ENCODE results near the gene RALGAPA1.
"Not testable (repeated sequence)": the region's sequence is repeated elsewhere in the genome, so short reads cannot be mapped to it uniquely, and the experiment has no call there.

RALGAPA1 gene

DNA sequence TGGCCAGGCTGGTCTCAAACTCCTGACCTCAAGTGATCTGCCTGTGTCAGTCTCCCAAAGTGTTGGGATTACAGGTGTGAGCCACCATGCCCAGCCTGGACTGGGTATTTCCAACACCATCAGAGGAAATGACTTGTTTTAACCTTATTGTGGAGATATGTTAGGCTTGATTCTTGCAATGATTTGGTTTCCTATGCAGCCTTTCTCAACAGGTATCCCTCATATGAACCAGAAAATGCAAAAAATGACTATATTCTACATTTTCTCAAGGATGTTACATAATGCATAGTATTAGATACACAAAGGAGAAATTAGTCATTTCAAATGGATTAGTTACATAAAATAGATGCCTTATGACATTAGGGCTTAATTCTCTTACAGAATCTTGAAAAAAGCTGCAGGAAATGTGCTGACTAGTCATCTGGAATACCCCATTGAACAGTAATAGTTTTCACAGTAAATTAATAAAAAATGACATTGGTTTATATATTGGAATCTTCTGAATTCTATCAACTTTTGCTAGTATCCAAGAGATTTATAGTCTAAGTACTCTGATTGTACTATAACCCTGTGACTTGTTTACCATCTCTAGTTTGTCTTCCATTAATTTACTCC is 142.6 kb downstream of the RALGAPA1 start:
- H3K4me1 ChIP-seq (ENCODE audit: control insufficient read depth, insufficient read depth, low read length) = no peaks in the 10 kb centered on the region
- no peak overlapping the region for H3K4me3 ChIP-seq (ENCODE audit: low read depth, low read length)
- H3K27me3 ChIP-seq (ENCODE audit: control insufficient read depth, insufficient read depth, low read length) = no peaks in the 10 kb centered on the region
- H3K27ac ChIP-seq (ENCODE audit: low read depth, low read length) = no peak overlapping the region
- peaks cover 4% of the 10 kb centered on the region; the same call in 1 of the 2 replicates for H3K36me3 ChIP-seq (ENCODE audit: control insufficient read depth, insufficient read depth, low read length)
- H3K9me3 ChIP-seq (ENCODE audit: control insufficient read depth, insufficient read depth, low read length) = no peaks in the 10 kb centered on the region
- no peak overlapping the region for H3K9ac ChIP-seq (ENCODE audit: low read depth, low read length)

DNA sequence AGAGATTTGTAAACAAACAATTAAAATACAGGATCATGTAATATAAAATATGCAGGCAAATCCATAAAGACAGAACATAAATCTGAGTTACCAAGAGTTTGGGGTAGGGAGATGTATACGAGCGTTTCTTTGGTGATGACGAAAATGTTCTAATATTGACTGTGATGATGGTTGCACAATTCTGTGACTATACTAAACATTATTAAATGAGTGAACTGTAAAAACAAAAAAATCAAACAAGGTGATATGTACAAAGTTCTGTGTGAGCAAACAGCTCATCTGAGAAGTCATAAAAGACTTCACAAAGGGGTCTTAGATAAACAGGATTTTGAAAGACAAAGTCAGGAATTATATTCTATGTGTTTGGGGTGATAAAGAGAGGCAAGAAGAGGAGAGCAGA is 147.2 kb downstream of the RALGAPA1 start:
- H3K4me3 ChIP-seq (ENCODE audit: low read depth, low read length) = no peak overlapping the region
- no peak overlapping the region for H3K9ac ChIP-seq (ENCODE audit: low read depth, low read length)
- H3K9me3 ChIP-seq (ENCODE audit: control insufficient read depth, insufficient read depth, low read length) = no peaks in the 10 kb centered on the region
- no peaks in the 10 kb centered on the region for H3K27me3 ChIP-seq (ENCODE audit: control insufficient read depth, insufficient read depth, low read length)
- H3K27ac ChIP-seq (ENCODE audit: low read depth, low read length) = no peak overlapping the region
- H3K4me1 ChIP-seq (ENCODE audit: control insufficient read depth, insufficient read depth, low read length) = no peaks in the 10 kb centered on the region
- H3K36me3 ChIP-seq (ENCODE audit: control insufficient read depth, insufficient read depth, low read length) = no peaks in the 10 kb centered on the region

DNA sequence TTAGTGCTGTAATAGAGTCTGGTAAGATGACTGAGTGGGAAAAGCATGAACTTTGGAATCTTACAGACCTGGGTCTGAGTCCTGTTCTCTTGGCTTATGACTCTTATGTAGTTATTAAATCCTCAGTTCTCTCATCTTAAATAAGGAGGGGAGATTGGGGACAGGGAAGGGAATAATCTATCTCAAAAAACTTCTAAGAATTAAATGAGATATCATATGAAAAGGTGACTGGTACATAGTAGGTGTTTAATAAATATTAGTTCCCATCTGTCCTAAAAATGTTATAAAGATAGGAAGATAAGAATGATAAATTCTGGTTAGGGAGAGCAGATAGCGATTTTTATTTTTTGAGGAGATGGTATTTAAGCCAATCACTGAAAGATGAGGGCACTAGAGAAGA is 156.1 kb downstream of the RALGAPA1 start:
- no peaks in the 10 kb centered on the region for H3K27me3 ChIP-seq (ENCODE audit: control insufficient read depth, insufficient read depth, low read length)
- no peaks in the 10 kb centered on the region for H3K36me3 ChIP-seq (ENCODE audit: control insufficient read depth, insufficient read depth, low read length)
- no peaks in the 10 kb centered on the region for H3K4me1 ChIP-seq (ENCODE audit: control insufficient read depth, insufficient read depth, low read length)
- no peak overlapping the region for H3K9ac ChIP-seq (ENCODE audit: low read depth, low read length)
- H3K9me3 ChIP-seq (ENCODE audit: control insufficient read depth, insufficient read depth, low read length) = no peaks in the 10 kb centered on the region
- H3K4me3 ChIP-seq (ENCODE audit: low read depth, low read length) = no peak overlapping the region
- H3K27ac ChIP-seq (ENCODE audit: low read depth, low read length) = no peak overlapping the region

DNA sequence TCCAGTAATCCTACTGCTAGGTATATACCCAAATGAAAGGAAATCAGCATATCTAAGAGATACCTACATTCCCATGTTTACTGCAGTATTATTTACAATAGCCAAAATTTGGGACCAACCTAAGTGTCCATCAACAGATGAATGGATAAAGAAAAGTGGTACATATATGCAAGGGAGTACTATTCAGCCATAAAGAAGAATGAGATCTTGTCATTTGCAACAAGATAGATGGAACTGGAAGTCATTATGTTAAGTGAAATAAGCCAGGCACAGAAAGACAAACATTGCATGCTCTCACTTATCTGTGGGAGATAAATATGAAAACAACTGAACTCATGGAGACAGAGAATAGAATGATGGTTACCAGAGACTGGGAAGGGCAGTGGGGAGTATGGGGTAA is 165.6 kb downstream of the RALGAPA1 start:
- no peak overlapping the region for H3K4me3 ChIP-seq (ENCODE audit: low read depth, low read length)
- H3K9me3 ChIP-seq (ENCODE audit: control insufficient read depth, insufficient read depth, low read length) = no peaks in the 10 kb centered on the region
- no peaks in the 10 kb centered on the region for H3K4me1 ChIP-seq (ENCODE audit: control insufficient read depth, insufficient read depth, low read length)
- H3K27ac ChIP-seq (ENCODE audit: low read depth, low read length) = no peak overlapping the region
- no peak overlapping the region for H3K9ac ChIP-seq (ENCODE audit: low read depth, low read length)
- H3K27me3 ChIP-seq (ENCODE audit: control insufficient read depth, insufficient read depth, low read length) = no peaks in the 10 kb centered on the region
- no peaks in the 10 kb centered on the region for H3K36me3 ChIP-seq (ENCODE audit: control insufficient read depth, insufficient read depth, low read length)

DNA sequence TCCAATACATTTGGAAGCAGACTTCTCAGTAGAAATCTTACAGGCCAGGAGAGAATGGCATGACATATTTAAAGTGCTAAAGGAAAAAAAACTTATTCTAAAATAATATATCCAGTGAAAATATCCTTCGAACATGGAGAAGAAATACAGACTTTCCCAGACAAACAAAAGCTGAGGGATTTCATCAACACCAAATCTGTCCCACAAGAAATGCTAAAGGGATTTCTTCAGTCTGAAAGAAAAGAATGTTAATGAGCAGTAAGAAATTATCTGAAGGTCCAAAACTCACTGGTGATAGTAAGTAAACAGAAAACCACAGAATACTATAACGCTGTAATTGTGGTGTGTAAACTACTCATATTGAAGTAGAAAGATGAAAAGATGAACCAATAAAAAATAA is 171.2 kb downstream of the RALGAPA1 start:
- no peaks in the 10 kb centered on the region for H3K27me3 ChIP-seq (ENCODE audit: control insufficient read depth, insufficient read depth, low read length)
- H3K4me1 ChIP-seq (ENCODE audit: control insufficient read depth, insufficient read depth, low read length) = no peaks in the 10 kb centered on the region
- no peak overlapping the region for H3K9ac ChIP-seq (ENCODE audit: low read depth, low read length)
- H3K4me3 ChIP-seq (ENCODE audit: low read depth, low read length) = no peak overlapping the region
- no peaks in the 10 kb centered on the region for H3K9me3 ChIP-seq (ENCODE audit: control insufficient read depth, insufficient read depth, low read length)
- no peak overlapping the region for H3K27ac ChIP-seq (ENCODE audit: low read depth, low read length)
- peaks cover 3% of the 10 kb centered on the region; the same call in 1 of the 2 replicates for H3K36me3 ChIP-seq (ENCODE audit: control insufficient read depth, insufficient read depth, low read length)

DNA sequence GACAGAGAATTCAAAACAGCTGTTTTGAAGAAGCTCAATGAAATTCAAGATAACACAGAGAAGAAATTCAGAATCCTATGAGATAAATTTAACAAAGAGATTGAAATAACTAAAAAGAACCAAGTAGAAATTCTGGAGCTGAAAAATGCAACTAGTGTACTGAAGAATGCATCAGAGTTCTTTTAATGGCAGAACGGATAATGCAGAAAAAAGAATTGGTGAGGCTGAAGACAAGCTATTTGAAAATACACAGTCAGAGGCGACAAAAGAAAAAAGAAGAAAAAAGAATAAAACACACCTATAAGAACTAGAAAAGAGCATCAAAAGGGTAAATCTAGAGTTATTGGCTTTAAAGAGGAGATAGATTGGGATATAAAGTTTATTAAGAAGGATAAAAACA is 171.8 kb downstream of the RALGAPA1 start:
- H3K36me3 ChIP-seq (ENCODE audit: control insufficient read depth, insufficient read depth, low read length) = peaks cover 3% of the 10 kb centered on the region; the same call in 1 of the 2 replicates

GRCh38 chr14:35632676-35633075 is 176.4 kb downstream of the RALGAPA1 start:
- Histone ChIP-seq H3K27me3 (ENCODE audit: control insufficient read depth, insufficient read depth, low read length) (no peaks in the 10 kb centered on the region), H3K36me3 (ENCODE audit: control insufficient read depth, insufficient read depth, low read length) (peaks cover 3% of the 10 kb centered on the region; the same call in 1 of the 2 replicates), H3K9me3 (ENCODE audit: control insufficient read depth, insufficient read depth, low read length) (no peaks in the 10 kb centered on the region), H3K27ac (ENCODE audit: low read depth, low read length) (no peak overlapping the region), H3K4me3 (ENCODE audit: low read depth, low read length) (no peak overlapping the region), H3K4me1 (ENCODE audit: control insufficient read depth, insufficient read depth, low read length) (peaks cover 18% of the 10 kb centered on the region; the same call in 1 of the 2 replicates), H3K9ac (ENCODE audit: low read depth, low read length) (no peak overlapping the region)

More for the DNA sequence above, 171.8 kb downstream of the RALGAPA1 start:
- Histone ChIP-seq H3K4me1 (ENCODE audit: control insufficient read depth, insufficient read depth, low read length) (peaks cover 5% of the 10 kb centered on the region; the same call in 1 of the 2 replicates), H3K9ac (ENCODE audit: low read depth, low read length) (no peak overlapping the region), H3K27ac (ENCODE audit: low read depth, low read length) (no peak overlapping the region), H3K27me3 (ENCODE audit: control insufficient read depth, insufficient read depth, low read length) (no peaks in the 10 kb centered on the region), H3K4me3 (ENCODE audit: low read depth, low read length) (no peak overlapping the region), H3K9me3 (ENCODE audit: control insufficient read depth, insufficient read depth, low read length) (no peaks in the 10 kb centered on the region)

- H3K4me1 ChIP-seq (ENCODE audit: control insufficient read depth, insufficient read depth, low read length) = peaks cover 18% of the 10 kb centered on the region; the same call in 1 of the 2 replicates
- peak overlapping the region; percentile 79 for H3K27ac ChIP-seq (ENCODE audit: low read depth, low read length)
- H3K4me3 ChIP-seq (ENCODE audit: low read depth, low read length) = no peak overlapping the region
- peaks cover 3% of the 10 kb centered on the region; the same call in 1 of the 2 replicates for H3K36me3 ChIP-seq (ENCODE audit: control insufficient read depth, insufficient read depth, low read length)
- no peaks in the 10 kb centered on the region for H3K27me3 ChIP-seq (ENCODE audit: control insufficient read depth, insufficient read depth, low read length)
- H3K9ac ChIP-seq (ENCODE audit: low read depth, low read length) = no peak overlapping the region
- H3K9me3 ChIP-seq (ENCODE audit: control insufficient read depth, insufficient read depth, low read length) = no peaks in the 10 kb centered on the region
Measured at GRCh38 chr14:35632271-35632670, 176.8 kb downstream of the RALGAPA1 start.

- Histone ChIP-seq H3K27me3 (ENCODE audit: control insufficient read depth, insufficient read depth, low read length) (no peaks in the 10 kb centered on the region), H3K36me3 (ENCODE audit: control insufficient read depth, insufficient read depth, low read length) (peaks cover 3% of the 10 kb centered on the region; the same call in 1 of the 2 replicates), H3K9me3 (ENCODE audit: control insufficient read depth, insufficient read depth, low read length) (no peaks in the 10 kb centered on the region), H3K4me1 (ENCODE audit: control insufficient read depth, insufficient read depth, low read length) (peaks cover 18% of the 10 kb centered on the region; the same call in 1 of the 2 replicates), H3K9ac (ENCODE audit: low read depth, low read length) (no peak overlapping the region), H3K27ac (ENCODE audit: low read depth, low read length) (peak overlapping the region; percentile 79), H3K4me3 (ENCODE audit: low read depth, low read length) (no peak overlapping the region)
Measured at GRCh38 chr14:35631071-35631805, 177.9 kb downstream of the RALGAPA1 start.

- H3K9ac ChIP-seq (ENCODE audit: low read depth, low read length) = no peak overlapping the region
- no peak overlapping the region for H3K27ac ChIP-seq (ENCODE audit: low read depth, low read length)
- no peak overlapping the region for H3K4me3 ChIP-seq (ENCODE audit: low read depth, low read length)
- peaks cover 18% of the 10 kb centered on the region; the same call in 1 of the 2 replicates for H3K4me1 ChIP-seq (ENCODE audit: control insufficient read depth, insufficient read depth, low read length)
- no peaks in the 10 kb centered on the region for H3K27me3 ChIP-seq (ENCODE audit: control insufficient read depth, insufficient read depth, low read length)
- H3K36me3 ChIP-seq (ENCODE audit: control insufficient read depth, insufficient read depth, low read length) = 0 out of 2 replicates have a peak, but pooled peaks cover under 1% of the 10 kb centered on the region
- H3K9me3 ChIP-seq (ENCODE audit: control insufficient read depth, insufficient read depth, low read length) = no peaks in the 10 kb centered on the region
Measured at GRCh38 chr14:35628989-35629388, 180.1 kb downstream of the RALGAPA1 start.

GRCh38 chr14:35626947-35627346 is 182.1 kb downstream of the RALGAPA1 start:
- H3K4me3 ChIP-seq (ENCODE audit: low read depth, low read length); H3K36me3 ChIP-seq (ENCODE audit: control insufficient read depth, insufficient read depth, low read length); H3K27me3 ChIP-seq (ENCODE audit: control insufficient read depth, insufficient read depth, low read length); H3K27ac ChIP-seq (ENCODE audit: low read depth, low read length); H3K4me1 ChIP-seq (ENCODE audit: control insufficient read depth, insufficient read depth, low read length); H3K9me3 ChIP-seq (ENCODE audit: control insufficient read depth, insufficient read depth, low read length); H3K9ac ChIP-seq (ENCODE audit: low read depth, low read length): not testable (repeated sequence)

Data from HUES48 (cell line).